ENCODE results near the gene NCOA5. TPM values are rescaled to one million over a fixed set of nuclear protein-coding genes. Genes with fewer than 3 reads are reported as not detected.

The NCOA5 gene
- total and polyA plus RNA-seq, 10 of the 15 experiments (the other 5 are each of a cell fraction or from before 2014, with no cell fraction given): 7.7 to 38.1 (median 30.1) TPM

DNA sequence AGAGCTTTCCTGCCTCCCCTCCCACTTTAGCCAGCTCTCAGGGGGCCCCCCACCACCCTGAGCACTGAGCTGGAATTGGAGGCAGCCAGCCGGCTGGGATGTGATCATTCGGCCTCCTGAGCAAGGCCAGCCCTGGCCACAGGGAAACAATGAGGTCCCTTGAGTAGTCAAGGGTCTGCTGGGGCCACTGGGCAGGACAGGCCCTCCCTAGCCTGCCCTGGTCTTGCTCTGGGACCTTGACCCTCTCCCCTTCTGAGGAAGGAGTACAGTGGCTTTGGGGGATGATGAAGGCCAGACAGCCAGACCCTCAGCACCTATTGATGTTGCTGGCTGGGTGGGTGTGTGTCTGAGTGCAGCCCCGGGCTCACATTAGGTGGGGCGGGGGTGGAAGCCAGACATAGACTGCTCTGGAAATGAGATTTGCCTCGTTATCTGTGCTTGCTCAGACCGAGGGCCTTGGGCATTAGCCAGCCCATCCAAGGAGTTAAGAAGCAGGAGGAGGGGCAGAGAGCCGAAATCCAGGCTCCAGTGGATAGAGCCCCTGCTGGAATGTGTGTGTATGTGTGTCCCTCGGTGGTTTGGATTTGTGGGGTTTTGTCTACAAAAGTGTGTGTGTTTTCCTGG lies 49.6 kb upstream of the NCOA5 start:
- in situ Hi-C loops (cut with MboI) (no loop called here), intact Hi-C loops (cut with micrococcal nuclease; ENCODE audit: unreplicated experiment) (no loop called here)
- no peak overlapping the region for H2AFZ ChIP-seq (ENCODE audit: control insufficient read depth, low read depth, low read length)
- no peaks in the 10 kb centered on the region for H3K36me3 ChIP-seq (ENCODE audit: control insufficient read depth in 2 of 2, insufficient read depth in 2 of 2, low read length in 1 of 2)
- H3K9ac ChIP-seq (ENCODE audit: control insufficient read depth, insufficient read depth, low read length): no peak overlapping the region
- ChIA-PET SMC1A (ENCODE audit: uncharacterized antibody, unreplicated experiment) (no interaction called here), CTCF (interaction anchor here (1.3 to 2.0 kb wide), 2 partner anchors 10 to 117 kb away, joined by 4 to 5 read pairs; no protein-coding TSS in a partner anchor), RAD21 (ENCODE audit: unreplicated experiment) (no interaction called here), POLR2A (no interaction called here)
- DNase-seq (ENCODE audit: low read depth, low spot score) (no peak), FAIRE-seq (no peak), ATAC-seq (no peak; the same call in 2 of the 3 replicates)
- H3K79me2 ChIP-seq (ENCODE audit: control insufficient read depth, insufficient read depth, low read length): no peaks in the 10 kb centered on the region
- peaks cover 3 to 5% of the 10 kb centered on the region in 2 experiments; a peak in 3 of 4 replicates for H3K27me3 ChIP-seq (replicated peaks in 1 of 2; ENCODE audit: control insufficient read depth in 2 of 2, insufficient read depth in 2 of 2, low read length in 1 of 2)
- WGBS (ENCODE audit: insufficient coverage, insufficient replicate concordance, low lambda C conversion rate, missing lambda C conversion rate): 2% methylated on average over 8 of the region's 8 CpGs
- H3K27ac ChIP-seq (ENCODE audit: control insufficient read depth, insufficient read depth): no peak overlapping the region
- no peak overlapping the region for H3K4me3 ChIP-seq
- no peak for TF ChIP-seq JUNB (IDR thresholded peaks at IDR 0.05)
- TF ChIP-seq, protein P1, sequence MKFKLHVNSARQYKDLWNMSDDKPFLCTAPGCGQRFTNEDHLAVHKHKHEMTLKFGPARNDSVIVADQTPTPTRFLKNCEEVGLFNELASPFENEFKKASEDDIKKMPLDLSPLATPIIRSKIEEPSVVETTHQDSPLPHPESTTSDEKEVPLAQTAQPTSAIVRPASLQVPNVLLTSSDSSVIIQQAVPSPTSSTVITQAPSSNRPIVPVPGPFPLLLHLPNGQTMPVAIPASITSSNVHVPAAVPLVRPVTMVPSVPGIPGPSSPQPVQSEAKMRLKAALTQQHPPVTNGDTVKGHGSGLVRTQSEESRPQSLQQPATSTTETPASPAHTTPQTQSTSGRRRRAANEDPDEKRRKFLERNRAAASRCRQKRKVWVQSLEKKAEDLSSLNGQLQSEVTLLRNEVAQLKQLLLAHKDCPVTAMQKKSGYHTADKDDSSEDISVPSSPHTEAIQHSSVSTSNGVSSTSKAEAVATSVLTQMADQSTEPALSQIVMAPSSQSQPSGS (IDR thresholded peaks at IDR 0.05; ENCODE audit: low read length): no peak
- no peak for TF ChIP-seq HCFC1 (IDR thresholded peaks at IDR 0.05; ENCODE audit: low read length)
- TF ChIP-seq BACH1 (IDR thresholded peaks at IDR 0.05; ENCODE audit: borderline replicate concordance): no peak
- TF ChIP-seq CHD4 (IDR thresholded peaks at IDR 0.05): no peak
- TF ChIP-seq NFYA (IDR thresholded peaks at IDR 0.05; ENCODE audit: borderline replicate concordance, low read depth, low read length): no peak
- TF ChIP-seq, protein P2, sequence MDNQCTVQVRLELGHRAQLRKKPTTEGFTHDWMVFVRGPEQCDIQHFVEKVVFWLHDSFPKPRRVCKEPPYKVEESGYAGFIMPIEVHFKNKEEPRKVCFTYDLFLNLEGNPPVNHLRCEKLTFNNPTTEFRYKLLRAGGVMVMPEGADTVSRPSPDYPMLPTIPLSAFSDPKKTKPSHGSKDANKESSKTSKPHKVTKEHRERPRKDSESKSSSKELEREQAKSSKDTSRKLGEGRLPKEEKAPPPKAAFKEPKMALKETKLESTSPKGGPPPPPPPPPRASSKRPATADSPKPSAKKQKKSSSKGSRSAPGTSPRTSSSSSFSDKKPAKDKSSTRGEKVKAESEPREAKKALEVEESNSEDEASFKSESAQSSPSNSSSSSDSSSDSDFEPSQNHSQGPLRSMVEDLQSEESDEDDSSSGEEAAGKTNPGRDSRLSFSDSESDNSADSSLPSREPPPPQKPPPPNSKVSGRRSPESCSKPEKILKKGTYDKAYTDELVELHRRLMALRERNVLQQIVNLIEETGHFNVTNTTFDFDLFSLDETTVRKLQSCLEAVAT (IDR thresholded peaks at IDR 0.05): no peak
- TF ChIP-seq, protein P3, sequence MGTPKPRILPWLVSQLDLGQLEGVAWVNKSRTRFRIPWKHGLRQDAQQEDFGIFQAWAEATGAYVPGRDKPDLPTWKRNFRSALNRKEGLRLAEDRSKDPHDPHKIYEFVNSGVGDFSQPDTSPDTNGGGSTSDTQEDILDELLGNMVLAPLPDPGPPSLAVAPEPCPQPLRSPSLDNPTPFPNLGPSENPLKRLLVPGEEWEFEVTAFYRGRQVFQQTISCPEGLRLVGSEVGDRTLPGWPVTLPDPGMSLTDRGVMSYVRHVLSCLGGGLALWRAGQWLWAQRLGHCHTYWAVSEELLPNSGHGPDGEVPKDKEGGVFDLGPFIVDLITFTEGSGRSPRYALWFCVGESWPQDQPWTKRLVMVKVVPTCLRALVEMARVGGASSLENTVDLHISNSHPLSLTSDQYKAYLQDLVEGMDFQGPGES (IDR thresholded peaks at IDR 0.05): no peak
- TF ChIP-seq, protein P4, sequence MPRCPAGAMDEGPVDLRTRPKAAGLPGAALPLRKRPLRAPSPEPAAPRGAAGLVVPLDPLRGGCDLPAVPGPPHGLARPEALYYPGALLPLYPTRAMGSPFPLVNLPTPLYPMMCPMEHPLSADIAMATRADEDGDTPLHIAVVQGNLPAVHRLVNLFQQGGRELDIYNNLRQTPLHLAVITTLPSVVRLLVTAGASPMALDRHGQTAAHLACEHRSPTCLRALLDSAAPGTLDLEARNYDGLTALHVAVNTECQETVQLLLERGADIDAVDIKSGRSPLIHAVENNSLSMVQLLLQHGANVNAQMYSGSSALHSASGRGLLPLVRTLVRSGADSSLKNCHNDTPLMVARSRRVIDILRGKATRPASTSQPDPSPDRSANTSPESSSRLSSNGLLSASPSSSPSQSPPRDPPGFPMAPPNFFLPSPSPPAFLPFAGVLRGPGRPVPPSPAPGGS (IDR thresholded peaks at IDR 0.05; ENCODE audit: borderline replicate concordance, insufficient read depth, low read depth, low read length, poor library complexity, severe bottlenecking): no peak
- TF ChIP-seq, protein P5, sequence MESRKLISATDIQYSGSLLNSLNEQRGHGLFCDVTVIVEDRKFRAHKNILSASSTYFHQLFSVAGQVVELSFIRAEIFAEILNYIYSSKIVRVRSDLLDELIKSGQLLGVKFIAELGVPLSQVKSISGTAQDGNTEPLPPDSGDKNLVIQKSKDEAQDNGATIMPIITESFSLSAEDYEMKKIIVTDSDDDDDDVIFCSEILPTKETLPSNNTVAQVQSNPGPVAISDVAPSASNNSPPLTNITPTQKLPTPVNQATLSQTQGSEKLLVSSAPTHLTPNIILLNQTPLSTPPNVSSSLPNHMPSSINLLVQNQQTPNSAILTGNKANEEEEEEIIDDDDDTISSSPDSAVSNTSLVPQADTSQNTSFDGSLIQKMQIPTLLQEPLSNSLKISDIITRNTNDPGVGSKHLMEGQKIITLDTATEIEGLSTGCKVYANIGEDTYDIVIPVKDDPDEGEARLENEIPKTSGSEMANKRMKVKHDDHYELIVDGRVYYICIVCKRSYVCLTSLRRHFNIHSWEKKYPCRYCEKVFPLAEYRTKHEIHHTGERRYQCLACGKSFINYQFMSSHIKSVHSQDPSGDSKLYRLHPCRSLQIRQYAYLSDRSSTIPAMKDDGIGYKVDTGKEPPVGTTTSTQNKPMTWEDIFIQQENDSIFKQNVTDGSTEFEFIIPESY (IDR thresholded peaks at IDR 0.05): no peak
- no peak for TF ChIP-seq FOXK2 (IDR thresholded peaks at IDR 0.05)
- no peak for TF ChIP-seq ZSCAN29 (IDR thresholded peaks at IDR 0.05)
- TF ChIP-seq TBL1XR1 (IDR thresholded peaks at IDR 0.05; ENCODE audit: low read depth, low read length): no peak
- no peaks in the 10 kb centered on the region for H3K4me1 ChIP-seq (ENCODE audit: control insufficient read depth, insufficient read depth, low read length)
- H3K4me2 ChIP-seq (ENCODE audit: control insufficient read depth, insufficient read depth): no peak overlapping the region
- no peaks in the 10 kb centered on the region for H4K20me1 ChIP-seq (ENCODE audit: control insufficient read depth, insufficient read depth)
- BruUV-seq (replicated peaks): no TSS peak
- no peaks in the 10 kb centered on the region for H3K9me3 ChIP-seq (replicated peaks; ENCODE audit: control insufficient read depth, insufficient read depth, low read length)

Data from GM12878 (cell line).